PC-9 (cell line): ENCODE measurements around the gene TACC3. TPM values are rescaled to one million over a fixed set of nuclear protein-coding genes. Genes with fewer than 3 reads are reported as not detected.

Experiments used
- BruUV-seq: library from RNA; stranded (reverse); fragments of 400-500 nt; replicated peaks from 2 replicates; lab custom pipeline; 2021; lab: Mats Ljungman, UMichigan
- CTCF ChIA-PET: fragments of 300-600 bp; sonication (Branson Sonifier 250); formaldehyde crosslinking; loops from one replicate; lab custom pipeline; 2022; ENCODE audit warnings: antibody characterized with exemption; lab: Charles Lee
- POLR2A ChIA-PET: fragments of 300-600 bp; sonication (Branson Sonifier 250); formaldehyde crosslinking; loops from one replicate; lab custom pipeline; 2022; ENCODE audit warnings: antibody characterized with exemption; ENCODE audit not compliant: unreplicated experiment; lab: Charles Lee
- DNase-seq, 2 experiments: peaks; one replicate each; pipeline versions ENCODE4 v3.0.0 to v3.0.0-alpha.2; 2015 to 2022; ENCODE audit warnings: mixed read lengths in 1 of 2
- H2AFZ ChIP-seq: fragments of 200-600 bp; sonication (generic); 2 replicates; pipeline ENCODE4 v1.8.1; 2017; ENCODE audit warnings: antibody characterized with exemption
- H3F3A ChIP-seq: fragments of 200-600 bp; sonication (generic); 2 replicates; pipeline ENCODE4 v1.8.1; 2017; ENCODE audit warnings: antibody characterized with exemption, mild to moderate bottlenecking, low read depth; ENCODE audit not compliant: insufficient read depth
- H3K27ac ChIP-seq: fragments of 200-600 bp; sonication (generic); 2 replicates; pipeline ENCODE4 v1.6.1; 2016; ENCODE audit warnings: mixed run types
- H3K27me3 ChIP-seq: fragments of 200-600 bp; sonication (generic); 2 replicates; pipeline ENCODE4 v1.6.1; 2016; ENCODE audit warnings: low read depth, mixed run types; ENCODE audit not compliant: insufficient read depth
- H3K36me3 ChIP-seq: fragments of 200-600 bp; sonication (generic); 2 replicates; pipeline ENCODE4 v1.6.1; 2016; ENCODE audit warnings: low read depth, mixed run types
- H3K4me1 ChIP-seq: fragments of 200-600 bp; sonication (generic); replicated peaks from 2 replicates; pipeline ENCODE4 v1.6.1; 2016; ENCODE audit warnings: mixed run types; ENCODE audit not compliant: insufficient read depth
- H3K4me2 ChIP-seq: fragments of 200-600 bp; sonication (generic); 2 replicates; pipeline ENCODE4 v1.6.1; 2017; ENCODE audit warnings: mixed run types
- H3K4me3 ChIP-seq: fragments of 200-600 bp; sonication (generic); 2 replicates; pipeline ENCODE4 v1.6.1; 2016; ENCODE audit warnings: mixed run types
- H3K79me2 ChIP-seq: fragments of 200-600 bp; sonication (generic); 2 replicates; pipeline ENCODE4 v1.6.1; 2017; ENCODE audit warnings: low read depth, mixed run types
- H3K9me2 ChIP-seq: fragments of 200-600 bp; sonication (generic); 2 replicates; pipeline ENCODE4 v1.8.1; 2017; ENCODE audit warnings: mild to moderate bottlenecking; ENCODE audit not compliant: insufficient read depth
- H3K9me3 ChIP-seq: fragments of 200-600 bp; sonication (generic); 2 replicates; pipeline ENCODE4 v1.8.1; 2016; ENCODE audit warnings: low read depth; ENCODE audit not compliant: insufficient read depth
- H4K20me1 ChIP-seq: fragments of 200-600 bp; sonication (generic); 2 replicates; pipeline ENCODE4 v1.8.1; 2017; ENCODE audit not compliant: insufficient read depth
- EZH2 ChIP-seq: fragments of 200-600 bp; sonication (generic); IDR thresholded peaks from 2 replicates; pipeline ENCODE4 v1.8.0; 2017; ENCODE audit warnings: antibody characterized with exemption, low read depth
- intact Hi-C: fragments of 100-400 bp; cut with micrococcal nuclease; formaldehyde crosslinking; loops from one replicate; pipeline ENCODE4 v1.10.0; 2022; ENCODE audit not compliant: unreplicated experiment
- total RNA-seq: library from RNA; stranded (reverse); gene quantifications from 2 replicates; pipeline ENCODE4 v1.2.3, GENCODE V29; 2021
- TF ChIP-seq, protein P1 (sequence below): fragments of 200-600 bp; sonication (generic); conservative IDR thresholded peaks from 2 replicates; pipeline ENCODE4 v1.6.1; 2017; ENCODE audit warnings: mixed run types, antibody characterized with exemption, mild to moderate bottlenecking, moderate library complexity

The TACC3 gene
- total RNA-seq, 1 experiment from 2014 or later = 134 TPM

- CTCF ChIA-PET = no interaction called here
- POLR2A ChIA-PET = no interaction called here
- BruUV-seq = no TSS peak
Observed at GRCh38 chr4:1770245-1770644, 48.9 kb downstream of the TACC3 start.

DNA sequence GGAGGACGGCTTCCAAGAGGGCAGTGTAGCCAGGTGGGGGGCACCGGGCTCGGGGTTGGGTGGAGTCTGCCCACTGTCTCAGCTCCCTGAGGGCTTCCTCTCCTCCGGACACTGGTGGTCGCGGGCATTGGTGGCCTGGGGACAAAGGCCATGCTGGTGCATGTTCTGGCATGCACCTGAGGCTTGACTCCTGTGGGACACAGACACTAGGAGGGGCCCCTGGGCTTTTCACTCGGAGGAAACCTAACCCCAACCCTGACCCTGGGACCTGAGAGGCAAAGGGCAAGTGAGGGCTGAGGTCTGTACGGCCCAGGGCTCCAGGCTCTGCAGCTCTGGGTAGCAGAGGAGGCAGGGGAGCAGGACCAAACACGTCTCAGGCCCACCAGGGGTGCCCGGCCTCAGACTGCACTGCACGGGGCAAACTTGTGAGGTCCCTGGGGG is 49.5 kb downstream of the TACC3 start:
- BruUV-seq = no TSS peak
- ChIA-PET POLR2A (no interaction called here), CTCF (no interaction called here)
- no peak overlapping the region for H2AFZ ChIP-seq
- peaks cover 5% of the 10 kb centered on the region; the same call in 1 of the 2 replicates for H3F3A ChIP-seq
- no peaks in the 10 kb centered on the region for H3K9me2 ChIP-seq
- DNase-seq = no peak
- intact Hi-C loops = no loop called here
- no peaks in the 10 kb centered on the region for H3K9me3 ChIP-seq
- no peaks in the 10 kb centered on the region for H4K20me1 ChIP-seq
- H3K79me2 ChIP-seq = no peaks in the 10 kb centered on the region
- no peak overlapping the region for H3K4me3 ChIP-seq
- H3K27ac ChIP-seq = no peak overlapping the region
- TF ChIP-seq, protein P1, sequence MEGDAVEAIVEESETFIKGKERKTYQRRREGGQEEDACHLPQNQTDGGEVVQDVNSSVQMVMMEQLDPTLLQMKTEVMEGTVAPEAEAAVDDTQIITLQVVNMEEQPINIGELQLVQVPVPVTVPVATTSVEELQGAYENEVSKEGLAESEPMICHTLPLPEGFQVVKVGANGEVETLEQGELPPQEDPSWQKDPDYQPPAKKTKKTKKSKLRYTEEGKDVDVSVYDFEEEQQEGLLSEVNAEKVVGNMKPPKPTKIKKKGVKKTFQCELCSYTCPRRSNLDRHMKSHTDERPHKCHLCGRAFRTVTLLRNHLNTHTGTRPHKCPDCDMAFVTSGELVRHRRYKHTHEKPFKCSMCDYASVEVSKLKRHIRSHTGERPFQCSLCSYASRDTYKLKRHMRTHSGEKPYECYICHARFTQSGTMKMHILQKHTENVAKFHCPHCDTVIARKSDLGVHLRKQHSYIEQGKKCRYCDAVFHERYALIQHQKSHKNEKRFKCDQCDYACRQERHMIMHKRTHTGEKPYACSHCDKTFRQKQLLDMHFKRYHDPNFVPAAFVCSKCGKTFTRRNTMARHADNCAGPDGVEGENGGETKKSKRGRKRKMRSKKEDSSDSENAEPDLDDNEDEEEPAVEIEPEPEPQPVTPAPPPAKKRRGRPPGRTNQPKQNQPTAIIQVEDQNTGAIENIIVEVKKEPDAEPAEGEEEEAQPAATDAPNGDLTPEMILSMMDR = no peak
- no peak for TF ChIP-seq EZH2
- H3K27me3 ChIP-seq = no peaks in the 10 kb centered on the region
- H3K36me3 ChIP-seq = no peaks in the 10 kb centered on the region
- peaks cover 28% of the 10 kb centered on the region for H3K4me1 ChIP-seq
- H3K4me2 ChIP-seq = no peak overlapping the region

More at GRCh38 chr4:1770245-1770644, 48.9 kb downstream of the TACC3 start:
- H3K36me3 ChIP-seq = no peaks in the 10 kb centered on the region
- no peak overlapping the region for H3K4me3 ChIP-seq
- H3K79me2 ChIP-seq = no peaks in the 10 kb centered on the region
- H3K9me2 ChIP-seq = no peaks in the 10 kb centered on the region
- TF ChIP-seq EZH2 = no peak
- TF ChIP-seq, protein P1 = no peak
- intact Hi-C loops = no loop called here
- H3K4me1 ChIP-seq = peaks cover 30% of the 10 kb centered on the region
- H3K27ac ChIP-seq = no peak overlapping the region
- peaks cover 5% of the 10 kb centered on the region; the same call in 1 of the 2 replicates for H3F3A ChIP-seq
- no peaks in the 10 kb centered on the region for H3K9me3 ChIP-seq
- no peaks in the 10 kb centered on the region for H3K27me3 ChIP-seq
- H2AFZ ChIP-seq = no peak overlapping the region
- no peak for DNase-seq
- H4K20me1 ChIP-seq = no peaks in the 10 kb centered on the region
- H3K4me2 ChIP-seq = no peak overlapping the region

DNA sequence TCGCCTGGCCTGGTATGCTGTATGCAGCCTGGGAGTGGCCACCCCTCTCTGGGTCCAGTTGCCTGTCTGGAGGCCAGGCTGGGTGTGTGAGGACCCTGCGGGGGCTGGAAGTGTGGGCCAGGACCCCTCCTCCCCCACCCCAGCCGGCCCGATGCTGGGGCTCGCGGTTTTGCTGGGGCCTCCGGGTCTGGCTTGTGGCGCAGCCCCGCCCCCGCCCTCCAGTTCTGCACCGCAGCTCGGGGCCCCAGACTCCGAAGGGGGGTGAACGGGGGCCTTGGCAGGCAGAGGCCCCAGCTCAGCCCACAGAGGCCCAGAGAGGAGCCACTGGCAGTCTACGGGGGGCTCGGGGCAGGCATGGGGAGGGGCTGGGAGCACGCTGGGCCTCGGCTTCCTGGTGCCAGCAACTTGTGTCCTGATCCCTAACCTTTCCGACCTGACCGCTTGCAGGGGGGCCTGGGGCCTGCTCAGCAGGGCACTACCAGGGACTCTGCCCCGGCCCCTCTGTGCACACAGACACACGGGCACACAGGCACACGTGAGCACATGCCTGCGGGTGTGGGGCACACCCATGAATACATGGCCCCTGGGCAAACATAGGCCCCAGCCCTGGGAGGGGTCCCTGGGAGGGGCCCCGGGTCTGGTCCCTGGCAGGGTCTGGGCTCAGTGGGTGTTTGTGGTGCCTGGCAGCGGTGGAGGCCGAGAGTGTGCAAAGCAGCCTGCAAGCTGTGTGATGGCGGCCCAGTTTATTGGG is 50.4 kb downstream of the TACC3 start:
- Histone ChIP-seq H3K79me2 (no peaks in the 10 kb centered on the region), H3K36me3 (no peaks in the 10 kb centered on the region), H3K9me2 (no peaks in the 10 kb centered on the region), H3K9me3 (no peaks in the 10 kb centered on the region), H3K4me1 (peaks cover 28% of the 10 kb centered on the region), H3K4me2 (no peak overlapping the region), H3K4me3 (no peak overlapping the region), H2AFZ (no peak overlapping the region), H3F3A (peaks cover 13% of the 10 kb centered on the region; the same call in 1 of the 2 replicates), H4K20me1 (no peaks in the 10 kb centered on the region), H3K27ac (no peak overlapping the region), H3K27me3 (no peaks in the 10 kb centered on the region)
- CTCF ChIA-PET = no interaction called here
- TF ChIP-seq, protein P1 = no peak
- TF ChIP-seq EZH2 = no peak
- no peak for DNase-seq
- POLR2A ChIA-PET = no interaction called here
- BruUV-seq = no TSS peak
- intact Hi-C loops = no loop called here
